ENCODE measurements around the gene GALM.
"Not testable (repeated sequence)": the region's sequence is repeated elsewhere in the genome, so short reads cannot be mapped to it uniquely, and the experiment has no call there.

Gene GALM

DNA sequence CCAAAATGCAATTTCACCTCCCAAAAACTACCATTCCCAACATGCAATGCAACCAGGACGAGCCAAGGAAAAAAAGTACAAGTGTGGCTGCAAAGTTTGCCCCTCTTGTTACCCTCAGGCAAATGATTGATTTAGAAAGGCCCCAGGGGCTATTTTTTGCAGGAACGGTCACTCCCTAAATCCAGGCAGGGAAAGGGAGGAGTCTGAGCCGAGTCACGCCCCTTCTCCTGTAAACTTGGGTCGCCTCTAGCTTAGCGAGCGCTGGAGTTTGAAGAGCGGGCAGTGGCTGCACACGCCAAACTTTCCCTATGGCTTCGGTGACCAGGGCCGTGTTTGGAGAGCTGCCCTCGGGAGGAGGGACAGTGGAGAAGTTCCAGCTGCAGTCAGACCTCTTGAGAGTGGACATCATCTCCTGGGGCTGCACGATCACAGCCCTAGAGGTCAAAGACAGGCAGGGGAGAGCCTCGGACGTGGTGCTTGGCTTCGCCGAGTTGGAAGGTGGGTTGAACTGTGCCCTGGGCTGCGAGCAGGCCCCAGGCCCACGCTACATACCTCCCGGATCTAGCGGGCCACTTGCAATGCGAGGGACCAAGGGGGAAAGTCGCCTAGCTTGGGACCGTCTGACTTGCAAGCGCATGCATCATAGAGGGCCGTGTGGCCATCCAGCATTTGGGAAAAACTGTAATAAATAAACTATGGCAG, at the start of gene GALM:
TSS of gene GALM (plus strand) at position 261 of the 702 bp plus-strand sequence. CDS start at position 309, 48 bp downstream.
- peak; percentile 75 for DNase-seq

GRCh38 chr2:38617301-38617700, 48.6 kb upstream of the GALM start:
- DNase-seq = peak; percentile 46

DNA sequence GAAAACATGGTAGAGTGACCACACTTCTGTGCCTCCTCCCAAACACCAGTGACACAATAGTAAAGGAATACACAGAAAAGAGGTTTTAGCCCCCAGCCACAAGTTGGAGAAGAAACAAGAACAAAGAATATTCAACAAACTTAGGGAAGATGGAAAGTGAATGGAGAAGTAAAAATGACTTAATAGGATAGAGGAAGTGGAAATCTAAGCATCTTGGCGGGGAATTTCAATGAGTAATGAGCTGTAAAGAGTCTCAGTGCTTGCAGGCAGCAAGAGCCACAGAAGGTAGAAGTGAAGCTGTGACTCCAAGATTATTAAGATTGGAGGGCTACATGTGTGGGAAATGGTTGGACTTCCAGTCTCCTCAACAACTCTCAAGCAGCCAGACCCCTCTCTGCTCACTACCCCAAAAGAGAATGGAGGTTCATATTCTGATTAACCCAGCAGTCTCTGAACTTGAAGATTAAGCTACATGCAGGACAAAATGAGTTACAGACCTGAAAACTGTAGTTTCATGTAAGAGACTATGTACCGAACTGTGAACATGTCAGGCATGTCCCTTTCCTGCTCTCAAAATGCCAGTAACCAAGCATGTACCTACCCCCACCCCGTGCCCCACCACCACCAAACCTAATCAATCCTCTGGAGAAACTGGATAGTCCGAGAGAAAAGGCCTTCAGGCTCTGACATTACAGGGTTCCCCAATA, 46.3 kb upstream of the GALM start:
- peak; percentile 97 for DNase-seq

GRCh38 chr2:38620282-38620977, 45.5 kb upstream of the GALM start:
- DNase-seq = no peak

- DNase-seq = no peak
Observed at GRCh38 chr2:38621018-38621417, 44.9 kb upstream of the GALM start.

DNA sequence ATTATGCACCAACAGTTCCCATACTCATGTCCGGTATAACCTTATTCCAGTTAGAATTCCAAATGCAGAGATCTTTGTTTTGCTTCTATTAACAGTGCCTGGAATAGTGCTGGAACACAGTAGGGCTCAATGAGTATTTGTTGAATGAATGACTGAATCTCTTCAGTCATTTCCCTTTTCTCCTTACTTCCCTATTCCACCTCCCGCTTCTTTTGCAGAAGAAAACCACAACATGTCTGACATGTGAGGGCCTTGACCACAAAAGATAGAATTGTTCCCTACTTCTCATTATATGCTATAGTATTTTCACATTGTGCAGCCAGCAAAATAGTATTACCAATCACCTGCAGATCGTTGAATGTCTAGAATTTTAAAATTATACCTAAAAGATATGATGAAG, 43.7 kb upstream of the GALM start:
- peak; percentile 89 for DNase-seq

GRCh38 chr2:38626326-38627035, 39.4 kb upstream of the GALM start:
- no peak for DNase-seq

- no peak for DNase-seq
Observed at GRCh38 chr2:38627391-38627790, 38.5 kb upstream of the GALM start.

DNA sequence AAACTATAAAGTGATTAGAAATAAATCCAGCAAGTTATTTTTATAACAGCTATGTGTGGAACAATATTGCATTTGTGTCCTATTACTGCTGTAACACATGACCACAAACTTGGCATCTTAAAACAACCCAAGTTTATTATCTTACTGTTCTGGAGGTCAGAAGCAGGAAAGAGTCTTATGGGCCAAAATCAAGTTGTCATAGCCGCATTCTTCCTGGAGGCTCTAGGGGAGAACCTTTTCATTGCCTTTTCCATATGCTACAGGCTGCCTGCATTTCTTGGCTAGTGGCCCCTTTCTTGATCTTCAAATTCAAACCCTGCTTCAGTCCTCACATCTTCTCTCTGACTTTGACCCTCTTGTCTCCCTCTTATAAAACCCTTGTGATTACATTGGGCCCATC, 36.2 kb upstream of the GALM start:
- no peak for DNase-seq

GRCh38 chr2:38631976-38632375, 33.9 kb upstream of the GALM start:
- no peak for DNase-seq

- no peak for DNase-seq
Observed at GRCh38 chr2:38632980-38633379, 32.9 kb upstream of the GALM start.

GRCh38 chr2:38633895-38634294, 32.0 kb upstream of the GALM start:
- DNase-seq = no peak

DNA sequence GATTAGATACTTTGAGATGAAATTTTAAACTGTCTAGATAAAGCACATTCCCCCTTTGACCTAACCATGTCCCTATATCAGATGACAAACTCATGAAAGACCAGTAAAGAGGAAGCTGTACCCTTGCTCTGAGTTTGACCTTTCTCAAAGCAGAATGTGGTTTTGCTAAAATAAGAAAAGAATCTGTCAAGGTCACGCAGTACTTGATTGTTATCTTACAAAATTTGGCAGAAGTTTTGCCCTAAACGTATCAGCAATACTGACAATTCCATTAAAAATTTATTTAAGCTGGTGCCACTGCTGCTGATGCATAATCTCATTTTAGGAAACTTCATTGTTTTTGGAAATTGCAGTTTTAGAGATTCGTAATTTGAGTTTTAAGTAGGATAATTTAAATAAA, 31.2 kb upstream of the GALM start:
- DNase-seq = peak; percentile 80

DNA sequence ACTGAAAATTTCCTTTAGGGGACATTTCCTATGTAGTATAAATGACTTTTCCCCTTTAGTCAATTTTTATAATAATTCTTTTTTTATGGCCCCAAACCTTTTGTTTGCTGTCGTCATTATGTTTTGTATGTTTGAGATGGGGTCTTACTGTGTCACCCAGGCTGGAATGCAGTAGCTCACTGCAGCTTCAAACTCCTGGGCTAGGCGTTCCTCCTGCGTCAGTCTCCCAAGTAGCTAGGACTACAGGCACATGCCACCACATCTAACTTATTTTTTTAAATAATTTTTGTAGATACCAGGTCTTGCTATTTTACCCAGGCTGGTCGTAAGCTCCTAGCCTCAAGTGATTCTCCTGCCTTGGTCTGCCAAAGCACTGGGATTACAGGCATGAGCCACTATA, 30.8 kb upstream of the GALM start:
- no peak for DNase-seq

DNA sequence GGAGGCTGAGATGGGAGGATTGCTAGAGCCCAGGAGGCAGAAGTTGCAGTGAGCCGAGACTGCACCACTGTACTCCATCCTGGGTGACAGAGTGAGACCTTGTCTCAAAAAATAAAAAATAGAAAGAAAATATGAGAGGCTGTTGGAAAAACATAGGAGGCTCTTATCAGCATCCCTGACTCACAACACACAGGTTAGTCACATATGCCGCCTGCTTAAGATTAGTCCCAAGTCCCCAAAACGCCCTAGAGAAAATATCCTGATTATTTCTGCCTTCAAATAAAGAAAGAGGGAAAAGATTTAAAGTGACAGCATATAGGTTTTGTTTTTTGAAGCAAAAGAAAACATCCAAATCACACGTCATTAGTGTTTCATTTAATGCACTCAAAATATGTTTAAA, 29.8 kb upstream of the GALM start:
- no peak for DNase-seq

- not testable (repeated sequence) for DNase-seq
Observed at GRCh38 chr2:38642373-38643017, 23.4 kb upstream of the GALM start.

DNA sequence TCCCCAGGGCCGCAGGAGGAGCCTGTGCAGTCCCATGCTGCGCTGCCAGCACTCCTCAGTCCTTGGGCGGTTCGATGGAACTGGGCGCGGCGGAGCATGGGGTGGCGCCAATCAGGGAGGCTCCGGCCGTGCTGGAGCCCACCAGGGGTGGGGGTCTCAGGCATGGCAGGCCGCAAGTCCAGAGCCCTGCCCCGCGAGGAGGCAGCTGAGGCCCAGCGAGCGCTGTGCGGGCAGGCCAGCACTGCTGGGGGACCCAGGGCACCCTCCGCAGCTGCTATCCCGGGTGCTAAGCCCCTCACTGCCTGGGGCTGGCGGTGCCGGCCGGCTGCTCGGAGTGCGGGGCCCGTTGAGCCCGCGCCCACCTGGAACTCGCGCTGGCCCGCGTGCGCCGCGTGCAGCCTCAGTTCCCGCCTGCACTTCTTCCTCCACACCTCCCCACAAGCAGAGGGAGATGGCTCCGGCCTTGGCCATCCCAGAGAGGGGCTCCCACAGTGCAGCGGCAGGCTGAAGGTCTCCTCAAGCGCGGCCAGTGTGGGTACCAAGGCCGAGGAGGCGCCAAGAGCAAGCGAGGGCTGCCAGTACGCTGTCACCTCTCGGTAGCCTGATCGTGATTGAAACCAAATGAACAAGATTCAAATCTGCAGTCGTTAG, 22.8 kb upstream of the GALM start:
- no peak for DNase-seq

DNA sequence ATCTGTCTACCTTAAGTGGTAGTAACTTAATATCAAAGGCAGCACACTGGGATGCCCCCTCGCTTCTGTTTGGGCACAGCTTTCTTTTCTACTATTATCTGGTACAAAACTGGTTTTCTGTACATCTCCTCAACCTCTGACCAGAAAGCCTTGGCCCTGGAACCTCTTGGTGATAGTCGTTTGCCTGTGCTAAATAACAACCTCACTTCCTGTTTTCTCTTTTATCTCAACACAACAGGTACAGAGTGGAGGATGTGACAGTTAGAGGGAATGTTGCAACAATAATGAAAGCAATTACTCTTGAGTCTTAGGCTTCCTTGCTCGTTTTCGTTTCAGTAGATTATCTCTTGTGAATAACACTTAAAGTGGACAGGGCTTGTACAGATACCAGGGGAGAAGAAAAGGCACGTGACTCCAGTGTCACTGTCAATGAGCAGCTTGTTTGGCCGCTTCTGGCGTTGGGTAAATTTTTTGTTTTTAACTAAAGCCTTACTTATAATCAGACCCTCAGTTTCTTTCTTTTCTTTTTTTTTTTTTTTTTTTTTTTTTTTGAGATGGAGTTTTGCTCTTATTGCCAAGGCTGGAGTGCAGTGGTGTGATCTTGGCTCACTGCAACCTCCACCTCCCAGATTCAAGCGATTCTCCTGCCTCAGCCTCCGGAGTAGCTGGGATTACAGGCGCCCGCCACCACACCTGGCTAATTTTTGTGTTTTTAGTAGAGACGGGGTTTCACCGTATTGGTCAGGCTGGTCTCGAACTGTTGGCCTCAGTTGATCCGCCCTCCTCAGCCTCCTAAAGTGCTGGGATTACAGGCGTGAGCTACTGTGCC, 22.0 kb upstream of the GALM start:
- DNase-seq = not testable (repeated sequence)

- DNase-seq = peak; percentile 83
Observed at GRCh38 chr2:38648107-38648761, 17.7 kb upstream of the GALM start.

DNA sequence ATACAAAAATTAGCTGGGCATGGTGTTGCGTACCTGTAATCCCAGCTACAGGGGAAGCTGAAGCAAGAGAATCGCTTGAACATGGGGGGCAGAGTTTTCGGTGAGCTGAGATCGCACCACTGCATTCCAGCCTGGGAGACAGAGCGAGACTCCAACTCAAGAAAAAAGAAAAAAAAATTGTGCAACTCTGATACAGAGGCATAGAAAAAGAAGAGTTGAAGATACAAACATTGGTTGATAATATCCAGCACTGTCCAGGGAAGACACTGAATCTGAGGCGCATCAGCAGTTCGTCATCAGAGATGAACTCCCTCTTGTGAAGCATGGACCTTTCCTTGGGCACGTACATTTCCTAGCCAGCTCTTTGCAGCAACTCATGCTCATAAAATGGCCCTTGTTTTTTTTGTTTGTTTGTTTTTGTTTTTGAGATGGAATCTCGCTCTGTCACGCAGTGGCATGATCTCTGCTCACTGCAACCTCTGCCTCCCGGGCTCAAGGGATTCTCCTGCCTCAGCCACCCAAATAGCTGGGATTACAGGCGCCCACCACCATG, 16.7 kb upstream of the GALM start:
- DNase-seq = no peak
